Tibial nerve (tissue), 4 donors: ENCODE measurements around the gene WASHC1. TPM values are rescaled to one million over a fixed set of nuclear protein-coding genes. Genes with fewer than 3 reads are reported as not detected.
"Not testable (repeated sequence)": the region's sequence is repeated elsewhere in the genome, so short reads cannot be mapped to it uniquely, and the experiment has no call there.

ENCODE experiments used
- DNase-seq, 2 donors: peaks; one replicate each; pipeline ENCODE4 v3.0.0-alpha.2; 2019; ENCODE audit warnings: low spot score in 2 of 2
- H3K27ac ChIP-seq, 4 donors: fragments of 200-600 bp; sonication (generic) in 3 of 4; one replicate each; pipeline ENCODE4 v1.5.1; 2017 to 2019; ENCODE audit warnings: mild to moderate bottlenecking in 1 of 4
- H3K27me3 ChIP-seq, 2 donors: fragments of 200-600 bp; sonication (generic) in 1 of 2; one replicate each; pipeline versions ENCODE4 v1.5.1 to v1.6.0; 2017 to 2019
- H3K36me3 ChIP-seq, 3 donors: fragments of 200-600 bp; sonication (generic); one replicate each; pipeline ENCODE4 v1.5.1; 2018 to 2019
- H3K4me1 ChIP-seq, 4 donors: fragments of 200-600 bp; sonication (generic) in 3 of 4; one replicate each; pipeline ENCODE4 v1.5.1; 2017 to 2019
- H3K4me3 ChIP-seq, 4 donors: fragments of 200-600 bp; sonication (generic) in 3 of 4; one replicate each; pipeline ENCODE4 v1.5.1; 2017 to 2019; ENCODE audit warnings: mild to moderate bottlenecking in 1 of 4, moderate library complexity in 1 of 4
- H3K9me3 ChIP-seq, 4 donors: fragments of 200-600 bp; sonication (generic) in 3 of 4; one replicate each; pipeline ENCODE4 v1.5.1; 2017 to 2019
- WGBS, 2 donors: methylation state at CpG; one replicate each; pipeline ENCODE4 v1.1.5; 2018; 5-methylcytosine and 5-hydroxymethylcytosine counted together
- total RNA-seq, 4 donors: library from RNA; depleted of rRNA; stranded (reverse); fragments of >200 nt; gene quantifications; one replicate each; pipeline ENCODE4 v1.1.0, GENCODE V29; 2016
- TF ChIP-seq, protein P1 (sequence below), 5 experiments: fragments of 200-600 bp in 3 of 5; fragments of 450-650 bp in 2 of 5; sonication (generic) in 3 of 5; IDR thresholded peaks; one replicate each; pipeline ENCODE4 v1.5.1; 2016 to 2019; ENCODE audit warnings: antibody characterized with exemption in 5 of 5, mild to moderate bottlenecking in 3 of 5, moderate library complexity in 2 of 5

Gene WASHC1
- total RNA-seq, 4 donors from 2014 or later = 5.1 to 14.7 (median 9.4) TPM

DNA sequence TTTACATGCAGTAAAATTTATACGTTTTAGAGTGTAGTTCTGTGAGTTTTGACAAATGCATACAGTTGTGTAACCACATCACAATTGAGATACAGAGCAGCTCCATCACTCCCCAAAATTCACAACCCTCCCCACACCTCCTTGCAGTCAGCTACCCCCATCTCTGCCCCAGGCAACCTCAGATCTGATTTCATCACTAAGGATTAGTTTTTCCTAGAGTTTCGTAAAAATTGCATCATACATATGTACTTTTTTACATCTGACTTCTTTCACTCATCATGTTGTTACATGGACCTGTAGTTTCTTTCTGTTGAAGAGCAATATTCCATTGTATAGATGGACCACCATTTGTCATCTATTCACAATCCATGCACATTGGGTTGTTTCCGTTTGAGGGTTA is 14.4 kb upstream of the WASHC1 start:
- not testable (repeated sequence) for H3K27me3 ChIP-seq, H3K27ac ChIP-seq, H3K4me1 ChIP-seq, H3K36me3 ChIP-seq, H3K9me3 ChIP-seq, H3K4me3 ChIP-seq, DNase-seq
- 90 to 94% methylated on average over 3 of the region's 3 CpGs for WGBS, 2 donors

DNA sequence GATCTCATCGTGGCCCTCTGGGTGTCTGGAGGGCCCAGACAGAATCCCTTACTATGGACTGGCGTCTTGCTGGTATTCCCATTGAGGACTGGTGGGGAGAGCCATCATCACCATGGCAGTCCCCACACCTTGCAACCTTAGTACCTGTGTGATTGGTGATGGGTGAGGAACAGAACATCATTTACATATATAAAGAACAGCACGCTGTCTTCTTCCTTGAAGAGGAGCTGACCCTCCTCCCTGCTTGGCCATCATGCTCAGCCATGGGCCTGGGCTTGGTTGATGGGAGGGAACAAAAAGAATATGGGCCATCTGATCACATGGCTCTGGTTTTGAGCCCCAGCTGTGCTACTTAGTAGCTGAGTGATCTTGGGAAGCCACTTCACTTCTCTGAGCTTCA is 13.9 kb upstream of the WASHC1 start:
- 77% methylated on average over 3 of the region's 3 CpGs; no CpG with 5 or more reads in 1 of the 2 donors for WGBS, 2 donors

DNA sequence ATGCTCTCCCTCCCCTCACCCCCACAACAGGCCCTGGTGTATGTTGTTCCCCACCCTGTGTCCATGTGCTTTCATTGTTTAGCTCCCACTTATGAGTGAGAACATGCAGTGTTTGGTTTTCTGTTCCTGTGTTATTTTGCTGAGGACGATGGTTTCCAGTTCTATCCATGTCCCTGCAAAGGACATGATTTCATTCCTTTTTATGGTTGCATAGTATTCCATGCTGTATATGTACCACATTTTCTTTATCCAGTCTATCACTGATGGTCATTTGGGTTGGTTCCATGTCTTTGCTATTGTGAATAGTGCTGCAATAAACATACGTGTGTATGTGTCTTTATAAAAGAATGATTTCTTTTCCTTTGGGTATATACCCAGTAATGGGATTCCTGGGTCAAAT is 12.6 kb upstream of the WASHC1 start:
- H3K4me1 ChIP-seq, DNase-seq, H3K4me3 ChIP-seq, H3K9me3 ChIP-seq, H3K27me3 ChIP-seq, H3K36me3 ChIP-seq, H3K27ac ChIP-seq: not testable (repeated sequence)
- WGBS, 2 donors = 84 to 92% methylated on average over 2 of the region's 2 CpGs

More for the DNA sequence above, 13.9 kb upstream of the WASHC1 start:
- not testable (repeated sequence) for H3K4me3 ChIP-seq, H3K27ac ChIP-seq, H3K36me3 ChIP-seq, H3K9me3 ChIP-seq, H3K4me1 ChIP-seq, DNase-seq, H3K27me3 ChIP-seq

DNA sequence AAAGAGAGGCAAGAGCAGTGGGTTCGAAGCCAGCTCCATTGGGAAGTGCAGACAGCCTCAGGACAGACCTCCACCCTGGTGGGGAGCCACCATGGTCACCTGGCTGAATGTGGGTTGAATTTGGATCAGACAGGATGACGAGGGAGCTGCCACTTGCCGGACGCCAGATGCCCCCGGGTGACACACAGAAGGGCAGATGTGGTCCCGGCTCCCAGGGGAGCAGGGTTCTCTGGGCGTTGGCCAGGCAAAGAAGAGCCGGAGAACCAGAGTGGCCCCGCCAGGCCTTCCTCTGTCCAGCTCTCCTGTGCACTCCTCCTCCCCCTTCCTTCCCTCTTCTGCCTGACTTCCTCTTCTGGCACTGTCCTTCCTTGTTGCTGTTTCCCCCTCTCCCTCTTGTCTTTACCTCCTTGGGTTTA is 12.0 kb upstream of the WASHC1 start:
- not testable (repeated sequence) for H3K27me3 ChIP-seq, H3K27ac ChIP-seq, H3K4me3 ChIP-seq, H3K36me3 ChIP-seq, DNase-seq, H3K4me1 ChIP-seq, H3K9me3 ChIP-seq
- 70 to 72% methylated on average over 9 of the region's 9 CpGs for WGBS, 2 donors

DNA sequence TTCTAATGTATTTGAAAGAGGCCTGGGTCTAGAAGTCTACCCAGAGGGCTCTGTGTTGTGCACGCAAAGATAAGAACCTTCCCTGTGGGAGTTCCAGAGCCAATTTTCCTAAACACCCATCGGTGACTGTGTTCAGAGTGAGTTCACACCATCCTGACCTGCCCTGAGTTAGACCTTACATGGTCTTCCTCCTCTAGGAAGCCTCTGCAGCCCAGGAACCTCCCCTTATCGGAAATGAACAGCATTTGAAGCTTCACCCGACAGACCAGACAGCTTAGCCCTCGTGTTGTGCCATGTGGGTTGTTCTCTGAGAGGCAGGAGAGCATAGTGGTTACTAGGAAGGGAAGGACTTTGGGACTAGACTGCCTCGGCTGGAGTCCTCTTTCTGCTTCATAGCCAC is 3.1 kb upstream of the WASHC1 start:
- H3K9me3 ChIP-seq, H3K4me3 ChIP-seq, H3K36me3 ChIP-seq, DNase-seq, H3K27ac ChIP-seq, H3K27me3 ChIP-seq, H3K4me1 ChIP-seq: not testable (repeated sequence)
- 72 to 82% methylated on average over 4 to 5 of the region's 6 CpGs for WGBS, 2 donors

GRCh38 chr9:28775-29174 is 481 bp downstream of the WASHC1 start:
- not testable (repeated sequence) for H3K4me1 ChIP-seq, H3K27me3 ChIP-seq, H3K9me3 ChIP-seq, H3K27ac ChIP-seq, DNase-seq, H3K36me3 ChIP-seq
- 0% methylated on average over 3 of the region's 30 CpGs; no CpG with 5 or more reads in 1 of the 2 donors for WGBS, 2 donors
- peak overlapping the region; percentile 15 to 39 (median 32) for H3K4me3 ChIP-seq

GRCh38 chr9:21621-22020 is 7.6 kb downstream of the WASHC1 start:
- WGBS, 2 donors = no CpG with 5 or more reads among the region's 9 CpGs
- not testable (repeated sequence) for DNase-seq

GRCh38 chr9:16875-17274 is 12.4 kb downstream of the WASHC1 start:
- no CpG with 5 or more reads among the region's 6 CpGs for WGBS, 2 donors
- not testable (repeated sequence) for H3K27me3 ChIP-seq, H3K4me1 ChIP-seq

More at GRCh38 chr9:21621-22020, 7.6 kb downstream of the WASHC1 start:
- H3K27ac ChIP-seq, H3K36me3 ChIP-seq, H3K9me3 ChIP-seq, H3K4me1 ChIP-seq, H3K4me3 ChIP-seq, H3K27me3 ChIP-seq: not testable (repeated sequence)

GRCh38 chr9:14129-14809 is 15.0 kb downstream of the WASHC1 start:
- WGBS, 2 donors = 70 to 76% methylated on average over 6 to 7 of the region's 10 CpGs
- not testable (repeated sequence) for H3K27ac ChIP-seq, H3K36me3 ChIP-seq, H3K4me1 ChIP-seq, H3K27me3 ChIP-seq, H3K9me3 ChIP-seq, DNase-seq, H3K4me3 ChIP-seq

More at GRCh38 chr9:16875-17274, 12.4 kb downstream of the WASHC1 start:
- H3K27ac ChIP-seq, DNase-seq, H3K9me3 ChIP-seq, H3K36me3 ChIP-seq, H3K4me3 ChIP-seq: not testable (repeated sequence)

DNA sequence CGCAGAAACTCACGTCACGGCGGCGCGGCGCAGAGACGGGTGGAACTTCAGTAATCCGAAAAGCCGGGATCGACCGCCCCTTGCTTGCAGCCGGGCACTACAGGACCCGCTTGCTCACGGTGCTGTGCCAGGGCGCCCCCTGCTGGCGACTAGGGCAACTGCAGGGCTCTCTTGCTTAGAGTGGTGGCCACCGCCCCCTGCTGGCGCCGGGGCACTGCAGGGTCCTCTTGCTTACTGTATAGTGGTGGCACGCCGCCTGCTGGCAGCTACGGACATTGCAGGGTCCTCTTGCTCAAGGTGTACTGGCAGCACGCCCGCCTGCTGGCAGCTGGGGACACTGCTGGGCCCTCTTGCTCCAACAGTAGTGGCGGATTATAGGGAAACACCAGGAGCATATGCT is 18.1 kb downstream of the WASHC1 start:
- DNase-seq = peak in 1 of 2 donors; percentile 36
- WGBS, 2 donors = 51 to 69% methylated on average over 8 to 20 of the region's 26 CpGs
- not testable (repeated sequence) for H3K27me3 ChIP-seq, H3K36me3 ChIP-seq, H3K9me3 ChIP-seq, H3K27ac ChIP-seq, H3K4me3 ChIP-seq, H3K4me1 ChIP-seq
- TF ChIP-seq, protein P1, sequence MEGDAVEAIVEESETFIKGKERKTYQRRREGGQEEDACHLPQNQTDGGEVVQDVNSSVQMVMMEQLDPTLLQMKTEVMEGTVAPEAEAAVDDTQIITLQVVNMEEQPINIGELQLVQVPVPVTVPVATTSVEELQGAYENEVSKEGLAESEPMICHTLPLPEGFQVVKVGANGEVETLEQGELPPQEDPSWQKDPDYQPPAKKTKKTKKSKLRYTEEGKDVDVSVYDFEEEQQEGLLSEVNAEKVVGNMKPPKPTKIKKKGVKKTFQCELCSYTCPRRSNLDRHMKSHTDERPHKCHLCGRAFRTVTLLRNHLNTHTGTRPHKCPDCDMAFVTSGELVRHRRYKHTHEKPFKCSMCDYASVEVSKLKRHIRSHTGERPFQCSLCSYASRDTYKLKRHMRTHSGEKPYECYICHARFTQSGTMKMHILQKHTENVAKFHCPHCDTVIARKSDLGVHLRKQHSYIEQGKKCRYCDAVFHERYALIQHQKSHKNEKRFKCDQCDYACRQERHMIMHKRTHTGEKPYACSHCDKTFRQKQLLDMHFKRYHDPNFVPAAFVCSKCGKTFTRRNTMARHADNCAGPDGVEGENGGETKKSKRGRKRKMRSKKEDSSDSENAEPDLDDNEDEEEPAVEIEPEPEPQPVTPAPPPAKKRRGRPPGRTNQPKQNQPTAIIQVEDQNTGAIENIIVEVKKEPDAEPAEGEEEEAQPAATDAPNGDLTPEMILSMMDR (IDR thresholded peaks at IDR 0.05) = peak in 2 of 5 experiments; percentile 26 to 32

- H3K27ac ChIP-seq, H3K9me3 ChIP-seq, H3K27me3 ChIP-seq, H3K36me3 ChIP-seq, H3K4me1 ChIP-seq, DNase-seq, H3K4me3 ChIP-seq: not testable (repeated sequence)
- WGBS, 2 donors = 69 to 77% methylated on average over 36 of the region's 41 CpGs
These were observed 18.6 kb downstream of the WASHC1 start for GRCh38 chr9:10653-11053.

DNA sequence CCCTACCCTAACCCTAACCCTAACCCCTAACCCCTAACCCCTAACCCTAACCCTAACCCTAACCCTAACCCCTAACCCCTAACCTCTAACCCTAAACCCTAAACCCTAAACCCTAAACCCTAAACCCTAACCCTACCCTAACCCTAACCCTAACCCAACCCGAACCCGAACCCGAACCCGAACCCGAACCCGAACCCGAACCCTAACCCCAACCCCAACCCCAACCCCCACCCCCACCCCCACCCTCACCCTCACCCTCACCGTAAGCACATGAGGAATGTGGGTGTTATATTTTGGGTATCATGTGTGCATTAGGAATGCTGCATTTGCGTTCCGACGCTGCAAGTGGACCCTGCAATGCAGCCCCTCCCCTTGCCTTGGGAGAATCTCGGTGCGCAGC is 19.0 kb downstream of the WASHC1 start:
- 85% methylated on average over 13 of the region's 13 CpGs; no CpG with 5 or more reads in 1 of the 2 donors for WGBS, 2 donors

More for the DNA sequence above, 19.0 kb downstream of the WASHC1 start:
- not testable (repeated sequence) for H3K9me3 ChIP-seq, H3K27me3 ChIP-seq, H3K27ac ChIP-seq, H3K36me3 ChIP-seq, H3K4me1 ChIP-seq, DNase-seq, H3K4me3 ChIP-seq
